Liver (tissue), 9 donors: Measurements from ENCODE around the gene PCP2. TPM values are rescaled to one million over a fixed set of nuclear protein-coding genes. Genes with fewer than 3 reads are reported as not detected.

Experiments used
- DNase-seq: peaks from one replicate; pipeline ENCODE4 v3.0.0-alpha.2; 2017; ENCODE audit warnings: low spot score
- H3K27ac ChIP-seq, 2 donors: one replicate each; pipeline ENCODE4 v1.7.0; 2013; ENCODE audit warnings: inconsistent platforms in 2 of 2, low read length in 2 of 2, control low read depth in 1 of 2, low read depth in 1 of 2, mild to moderate bottlenecking in 1 of 2
- H3K27me3 ChIP-seq, 4 donors: one replicate each; pipeline versions ENCODE4 v1.6.1 to v1.7.0; 2013; ENCODE audit warnings: low read length in 3 of 4, inconsistent platforms in 1 of 4, mild to moderate bottlenecking in 1 of 4, moderate library complexity in 1 of 4; ENCODE audit not compliant: control insufficient read depth in 4 of 4, insufficient read depth in 4 of 4
- H3K36me3 ChIP-seq, 4 donors: one replicate each; pipeline versions ENCODE4 v1.6.1 to v1.7.0; 2013; ENCODE audit warnings: low read length in 3 of 4, mild to moderate bottlenecking in 3 of 4, low read depth in 1 of 4, moderate library complexity in 1 of 4; ENCODE audit not compliant: control insufficient read depth in 4 of 4, insufficient read depth in 3 of 4
- H3K4me1 ChIP-seq, 4 donors: one replicate each; pipeline versions ENCODE4 v1.6.1 to v1.7.0; 2013; ENCODE audit warnings: low read length in 3 of 4, mild to moderate bottlenecking in 3 of 4, moderate library complexity in 1 of 4; ENCODE audit not compliant: control insufficient read depth in 4 of 4, insufficient read depth in 4 of 4
- H3K4me3 ChIP-seq, 3 donors: one replicate each; pipeline versions ENCODE4 v1.6.1 to v1.7.0; 2013; ENCODE audit warnings: low read length in 3 of 3, control low read depth in 1 of 3, low read depth in 1 of 3, mild to moderate bottlenecking in 1 of 3
- H3K9ac ChIP-seq, 2 donors: one replicate each; pipeline ENCODE4 v1.7.0; 2013; ENCODE audit warnings: low read length in 2 of 2, mild to moderate bottlenecking in 2 of 2, moderate library complexity in 2 of 2, control low read depth in 1 of 2, low read depth in 1 of 2
- H3K9me3 ChIP-seq, 4 donors: one replicate each; pipeline versions ENCODE4 v1.6.1 to v1.7.0; 2013; ENCODE audit warnings: low read length in 3 of 4; ENCODE audit not compliant: control insufficient read depth in 4 of 4
- FOXA2 ChIP-seq: IDR thresholded peaks from 2 replicates; pipeline ENCODE4 v1.6.1; 2016; ENCODE audit warnings: antibody characterized with exemption
- HNF4A ChIP-seq, 2 donors: conservative IDR thresholded peaks; 2 replicates each; pipeline ENCODE4 v1.6.1; 2016; ENCODE audit warnings: antibody characterized with exemption in 2 of 2, mild to moderate bottlenecking in 2 of 2
- HNF4G ChIP-seq: IDR thresholded peaks from 2 replicates; pipeline ENCODE4 v1.6.1; 2016; ENCODE audit warnings: antibody characterized with exemption
- JUND ChIP-seq, 2 donors: IDR thresholded peaks; 2 replicates each; pipeline ENCODE4 v1.6.1; 2016; ENCODE audit warnings: antibody characterized with exemption in 2 of 2
- RAD21 ChIP-seq, 2 donors: IDR thresholded peaks; 2 replicates each; pipeline ENCODE4 v1.6.1; 2016; ENCODE audit warnings: antibody characterized with exemption in 2 of 2, mild to moderate bottlenecking in 2 of 2
- SP1 ChIP-seq: IDR thresholded peaks from 2 replicates; pipeline ENCODE4 v1.6.1; 2018; ENCODE audit warnings: antibody characterized with exemption, mild to moderate bottlenecking
- TAF1 ChIP-seq: conservative IDR thresholded peaks from 2 replicates; pipeline ENCODE4 v1.6.1; 2016; ENCODE audit warnings: antibody characterized with exemption, mild to moderate bottlenecking
- YY1 ChIP-seq: IDR thresholded peaks from 2 replicates; pipeline ENCODE4 v1.6.1; 2016; ENCODE audit warnings: antibody characterized with exemption, mild to moderate bottlenecking
- WGBS: extraction: QIAGEN DNeasy Blood & Tissue Kit; methylation state at CpG from one replicate; pipeline ENCODE4 v1.1.7; 2013; 5-methylcytosine and 5-hydroxymethylcytosine counted together
- polyA plus RNA-seq, 2 donors: library from polyadenylated mRNA; stranded (reverse) in 1 of 2; unstranded in 1 of 2; fragments of 200-250 nt in 1 of 2; fragments of >200 nt in 1 of 2; fragmentation: Nextera tagmentation in 1 of 2; extraction: Ambion mirVana in 1 of 2; gene quantifications; one replicate each; pipeline versions ENCODE4 v1.2.1 to v1.2.3, GENCODE V29; 2013 to 2015
- total RNA-seq, 2 donors: library from RNA; depleted of rRNA; stranded (reverse); fragments of >200 nt; gene quantifications; one replicate each; pipeline ENCODE4 v1.2.3, GENCODE V29; 2014
- TF ChIP-seq, protein P1 (sequence below): IDR thresholded peaks from 2 replicates; pipeline ENCODE4 v1.6.1; 2016; ENCODE audit warnings: antibody characterized with exemption
- TF ChIP-seq, protein P2 (sequence below): IDR thresholded peaks from 2 replicates; pipeline ENCODE4 v1.6.1; 2016; ENCODE audit warnings: antibody characterized with exemption
- TF ChIP-seq, protein P3 (sequence below): fragments of 150-350 bp; IDR thresholded peaks from 2 replicates; pipeline ENCODE4 v1.5.1; 2017; ENCODE audit warnings: improper control_type of control experiment, low read depth, low read length; ENCODE audit not compliant: missing input control
- TF ChIP-seq, protein P4 (sequence below): IDR thresholded peaks from 2 replicates; pipeline ENCODE4 v1.6.1; 2016; ENCODE audit warnings: antibody characterized with exemption
- TF ChIP-seq, protein P5 (sequence below): IDR thresholded peaks from 2 replicates; pipeline ENCODE4 v1.6.1; 2016; ENCODE audit warnings: antibody characterized with exemption, mild to moderate bottlenecking
- donor health status: healthy.
- donor health status: healthy.
- donor health status: healthy.
- donor health status: healthy.
- donor health status: healthy.

Gene PCP2
- total and polyA plus RNA-seq, 4 donors: 0.08 to 0.25 TPM; not detected in 2

DNA sequence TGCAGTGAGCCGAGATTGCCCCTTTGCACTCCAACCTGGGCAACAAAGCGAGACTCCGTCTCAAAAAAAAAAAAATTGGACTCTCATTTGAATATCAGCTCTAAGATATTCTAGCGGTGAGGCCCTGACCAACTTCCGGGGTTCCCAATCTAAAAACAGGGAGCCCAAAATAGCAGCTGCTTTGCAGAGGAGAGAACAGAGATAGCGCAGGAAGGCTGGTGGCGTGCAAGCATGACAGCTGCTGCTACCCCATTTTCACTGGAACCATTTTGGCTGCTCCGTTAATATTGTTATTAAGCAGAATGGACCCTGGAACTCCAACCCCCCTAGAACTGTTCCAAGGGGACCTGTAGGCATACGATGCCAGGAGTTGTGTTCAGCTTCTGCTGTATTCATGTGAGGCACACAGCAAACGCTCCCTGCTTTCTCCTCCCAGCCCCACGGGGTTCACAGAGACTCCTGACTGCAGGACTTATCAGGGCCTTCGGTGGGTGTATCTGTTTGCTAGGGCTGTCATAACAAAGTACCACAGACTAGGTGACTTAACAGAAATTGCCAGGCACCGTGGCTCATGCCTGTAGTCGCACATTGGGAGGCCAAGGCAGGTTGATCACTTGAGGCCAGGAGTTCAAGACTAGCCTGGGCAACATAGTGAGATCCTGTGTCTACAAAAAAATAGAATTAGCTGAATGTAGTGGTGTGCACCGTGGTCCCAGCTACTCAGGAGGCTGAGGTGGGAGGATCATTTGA is 14.9 kb upstream of the PCP2 start:
- TF ChIP-seq, protein P1, sequence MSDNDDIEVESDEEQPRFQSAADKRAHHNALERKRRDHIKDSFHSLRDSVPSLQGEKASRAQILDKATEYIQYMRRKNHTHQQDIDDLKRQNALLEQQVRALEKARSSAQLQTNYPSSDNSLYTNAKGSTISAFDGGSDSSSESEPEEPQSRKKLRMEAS: no peak
- TF ChIP-seq FOXA2 (no peak), TAF1 (no peak), JUND (IDR thresholded peaks at IDR 0.05) (no peak), YY1 (no peak)
- TF ChIP-seq, protein P2, sequence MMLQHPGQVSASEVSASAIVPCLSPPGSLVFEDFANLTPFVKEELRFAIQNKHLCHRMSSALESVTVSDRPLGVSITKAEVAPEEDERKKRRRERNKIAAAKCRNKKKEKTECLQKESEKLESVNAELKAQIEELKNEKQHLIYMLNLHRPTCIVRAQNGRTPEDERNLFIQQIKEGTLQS: no peak
- TF ChIP-seq, protein P3, sequence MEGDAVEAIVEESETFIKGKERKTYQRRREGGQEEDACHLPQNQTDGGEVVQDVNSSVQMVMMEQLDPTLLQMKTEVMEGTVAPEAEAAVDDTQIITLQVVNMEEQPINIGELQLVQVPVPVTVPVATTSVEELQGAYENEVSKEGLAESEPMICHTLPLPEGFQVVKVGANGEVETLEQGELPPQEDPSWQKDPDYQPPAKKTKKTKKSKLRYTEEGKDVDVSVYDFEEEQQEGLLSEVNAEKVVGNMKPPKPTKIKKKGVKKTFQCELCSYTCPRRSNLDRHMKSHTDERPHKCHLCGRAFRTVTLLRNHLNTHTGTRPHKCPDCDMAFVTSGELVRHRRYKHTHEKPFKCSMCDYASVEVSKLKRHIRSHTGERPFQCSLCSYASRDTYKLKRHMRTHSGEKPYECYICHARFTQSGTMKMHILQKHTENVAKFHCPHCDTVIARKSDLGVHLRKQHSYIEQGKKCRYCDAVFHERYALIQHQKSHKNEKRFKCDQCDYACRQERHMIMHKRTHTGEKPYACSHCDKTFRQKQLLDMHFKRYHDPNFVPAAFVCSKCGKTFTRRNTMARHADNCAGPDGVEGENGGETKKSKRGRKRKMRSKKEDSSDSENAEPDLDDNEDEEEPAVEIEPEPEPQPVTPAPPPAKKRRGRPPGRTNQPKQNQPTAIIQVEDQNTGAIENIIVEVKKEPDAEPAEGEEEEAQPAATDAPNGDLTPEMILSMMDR: no peak

DNA sequence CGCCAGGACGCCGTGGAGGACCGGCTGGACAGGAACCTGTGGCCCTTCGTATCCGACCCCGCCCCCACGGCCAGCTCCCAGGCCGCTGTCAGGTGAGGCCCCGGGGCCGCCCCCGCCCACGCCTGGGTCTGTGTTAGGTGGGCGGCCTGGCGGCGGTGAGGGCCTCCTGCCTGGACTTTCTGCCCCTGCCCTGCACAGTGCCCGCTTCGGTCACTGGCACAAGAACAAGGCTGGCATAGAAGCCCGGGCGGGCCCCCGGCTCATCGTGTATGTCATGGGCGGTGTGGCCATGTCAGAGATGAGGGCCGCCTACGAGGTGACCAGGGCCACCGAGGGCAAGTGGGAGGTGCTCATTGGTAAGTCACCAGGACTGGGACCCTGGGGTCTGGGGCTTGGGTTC is 13.6 kb upstream of the PCP2 start:
- Histone ChIP-seq H3K27me3 (no peaks in the 10 kb centered on the region), H3K27ac (no peak overlapping the region), H3K9me3 (no peaks in the 10 kb centered on the region), H3K4me1 (peaks cover 0 to 5% (median under 1%) of the 10 kb centered on the region in 4 donors), H3K36me3 (peaks cover 0 to 3% (median 0%) of the 10 kb centered on the region in 4 donors), H3K4me3 (no peak overlapping the region), H3K9ac (no peak overlapping the region)
- WGBS: 93% methylated on average over 26 of the region's 26 CpGs
- no peak for DNase-seq
- TF ChIP-seq, protein P1: no peak
- TF ChIP-seq, protein P4, sequence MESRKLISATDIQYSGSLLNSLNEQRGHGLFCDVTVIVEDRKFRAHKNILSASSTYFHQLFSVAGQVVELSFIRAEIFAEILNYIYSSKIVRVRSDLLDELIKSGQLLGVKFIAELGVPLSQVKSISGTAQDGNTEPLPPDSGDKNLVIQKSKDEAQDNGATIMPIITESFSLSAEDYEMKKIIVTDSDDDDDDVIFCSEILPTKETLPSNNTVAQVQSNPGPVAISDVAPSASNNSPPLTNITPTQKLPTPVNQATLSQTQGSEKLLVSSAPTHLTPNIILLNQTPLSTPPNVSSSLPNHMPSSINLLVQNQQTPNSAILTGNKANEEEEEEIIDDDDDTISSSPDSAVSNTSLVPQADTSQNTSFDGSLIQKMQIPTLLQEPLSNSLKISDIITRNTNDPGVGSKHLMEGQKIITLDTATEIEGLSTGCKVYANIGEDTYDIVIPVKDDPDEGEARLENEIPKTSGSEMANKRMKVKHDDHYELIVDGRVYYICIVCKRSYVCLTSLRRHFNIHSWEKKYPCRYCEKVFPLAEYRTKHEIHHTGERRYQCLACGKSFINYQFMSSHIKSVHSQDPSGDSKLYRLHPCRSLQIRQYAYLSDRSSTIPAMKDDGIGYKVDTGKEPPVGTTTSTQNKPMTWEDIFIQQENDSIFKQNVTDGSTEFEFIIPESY: no peak
- TF ChIP-seq YY1 (no peak), JUND (IDR thresholded peaks at IDR 0.05) (no peak), HNF4G (no peak), HNF4A (conservative IDR thresholded peaks at IDR 0.05) (no peak), SP1 (no peak), RAD21 (IDR thresholded peaks at IDR 0.05) (no peak)
- TF ChIP-seq, protein P5, sequence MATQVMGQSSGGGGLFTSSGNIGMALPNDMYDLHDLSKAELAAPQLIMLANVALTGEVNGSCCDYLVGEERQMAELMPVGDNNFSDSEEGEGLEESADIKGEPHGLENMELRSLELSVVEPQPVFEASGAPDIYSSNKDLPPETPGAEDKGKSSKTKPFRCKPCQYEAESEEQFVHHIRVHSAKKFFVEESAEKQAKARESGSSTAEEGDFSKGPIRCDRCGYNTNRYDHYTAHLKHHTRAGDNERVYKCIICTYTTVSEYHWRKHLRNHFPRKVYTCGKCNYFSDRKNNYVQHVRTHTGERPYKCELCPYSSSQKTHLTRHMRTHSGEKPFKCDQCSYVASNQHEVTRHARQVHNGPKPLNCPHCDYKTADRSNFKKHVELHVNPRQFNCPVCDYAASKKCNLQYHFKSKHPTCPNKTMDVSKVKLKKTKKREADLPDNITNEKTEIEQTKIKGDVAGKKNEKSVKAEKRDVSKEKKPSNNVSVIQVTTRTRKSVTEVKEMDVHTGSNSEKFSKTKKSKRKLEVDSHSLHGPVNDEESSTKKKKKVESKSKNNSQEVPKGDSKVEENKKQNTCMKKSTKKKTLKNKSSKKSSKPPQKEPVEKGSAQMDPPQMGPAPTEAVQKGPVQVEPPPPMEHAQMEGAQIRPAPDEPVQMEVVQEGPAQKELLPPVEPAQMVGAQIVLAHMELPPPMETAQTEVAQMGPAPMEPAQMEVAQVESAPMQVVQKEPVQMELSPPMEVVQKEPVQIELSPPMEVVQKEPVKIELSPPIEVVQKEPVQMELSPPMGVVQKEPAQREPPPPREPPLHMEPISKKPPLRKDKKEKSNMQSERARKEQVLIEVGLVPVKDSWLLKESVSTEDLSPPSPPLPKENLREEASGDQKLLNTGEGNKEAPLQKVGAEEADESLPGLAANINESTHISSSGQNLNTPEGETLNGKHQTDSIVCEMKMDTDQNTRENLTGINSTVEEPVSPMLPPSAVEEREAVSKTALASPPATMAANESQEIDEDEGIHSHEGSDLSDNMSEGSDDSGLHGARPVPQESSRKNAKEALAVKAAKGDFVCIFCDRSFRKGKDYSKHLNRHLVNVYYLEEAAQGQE: no peak

More for the DNA sequence above, 14.9 kb upstream of the PCP2 start:
- Histone ChIP-seq H3K27ac (no peak overlapping the region), H3K9me3 (no peaks in the 10 kb centered on the region), H3K27me3 (no peaks in the 10 kb centered on the region), H3K9ac (no peak overlapping the region), H3K4me1 (peaks cover 0 to 8% (median 2%) of the 10 kb centered on the region in 4 donors), H3K36me3 (peaks cover 0 to 3% (median 0%) of the 10 kb centered on the region in 4 donors), H3K4me3 (no peak overlapping the region)
- no peak for DNase-seq
- 87% methylated on average over 15 of the region's 15 CpGs for WGBS
